Measurements from ENCODE around the gene MAN1C1. TPM values are rescaled to one million over a fixed set of nuclear protein-coding genes. Genes with fewer than 3 reads are reported as not detected.
A peak's percentile ranks its signal among the peaks of the same experiment; 100 is the strongest.

MAN1C1 gene
- total and polyA plus RNA-seq, 9 of the 15 experiments (the other 6 are each of a cell fraction or from before 2014, with no cell fraction given), result 0.04 to 0.44 (median 0.10) TPM; not detected in 3

DNA sequence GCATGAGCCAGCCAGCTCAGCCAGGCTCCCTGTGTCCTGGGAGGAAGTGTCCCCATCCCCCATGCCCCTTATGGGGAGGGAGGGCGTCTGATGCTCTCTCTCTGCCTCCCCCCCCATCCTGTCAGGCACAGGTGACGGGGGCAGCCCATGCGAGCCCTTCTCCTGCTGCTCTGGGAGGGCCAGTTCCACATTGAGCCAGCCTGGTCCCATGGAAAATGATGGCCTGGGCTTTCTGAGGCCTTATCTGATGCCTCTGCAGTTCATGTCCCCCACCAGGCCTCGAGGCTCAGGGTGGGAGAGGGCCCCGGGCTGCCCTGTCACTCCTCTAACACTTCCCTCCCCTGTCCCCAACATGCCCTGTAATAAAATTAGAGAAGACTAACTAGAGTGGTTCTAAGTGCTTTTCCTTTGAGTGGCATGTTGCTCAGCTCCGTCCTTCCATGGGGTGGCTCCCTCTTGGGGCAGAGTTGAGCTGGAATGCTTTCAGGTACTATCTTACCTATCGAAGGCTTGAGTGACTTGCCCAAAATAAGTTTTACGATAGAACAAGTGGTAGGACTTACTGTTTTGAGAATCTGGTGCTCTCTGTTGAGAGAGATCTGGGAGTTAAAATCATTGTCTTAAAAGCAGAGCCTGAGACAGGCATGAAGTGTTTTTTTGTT, 201.4 kb downstream of the MAN1C1 start (continued):
- TF ChIP-seq, protein P1, sequence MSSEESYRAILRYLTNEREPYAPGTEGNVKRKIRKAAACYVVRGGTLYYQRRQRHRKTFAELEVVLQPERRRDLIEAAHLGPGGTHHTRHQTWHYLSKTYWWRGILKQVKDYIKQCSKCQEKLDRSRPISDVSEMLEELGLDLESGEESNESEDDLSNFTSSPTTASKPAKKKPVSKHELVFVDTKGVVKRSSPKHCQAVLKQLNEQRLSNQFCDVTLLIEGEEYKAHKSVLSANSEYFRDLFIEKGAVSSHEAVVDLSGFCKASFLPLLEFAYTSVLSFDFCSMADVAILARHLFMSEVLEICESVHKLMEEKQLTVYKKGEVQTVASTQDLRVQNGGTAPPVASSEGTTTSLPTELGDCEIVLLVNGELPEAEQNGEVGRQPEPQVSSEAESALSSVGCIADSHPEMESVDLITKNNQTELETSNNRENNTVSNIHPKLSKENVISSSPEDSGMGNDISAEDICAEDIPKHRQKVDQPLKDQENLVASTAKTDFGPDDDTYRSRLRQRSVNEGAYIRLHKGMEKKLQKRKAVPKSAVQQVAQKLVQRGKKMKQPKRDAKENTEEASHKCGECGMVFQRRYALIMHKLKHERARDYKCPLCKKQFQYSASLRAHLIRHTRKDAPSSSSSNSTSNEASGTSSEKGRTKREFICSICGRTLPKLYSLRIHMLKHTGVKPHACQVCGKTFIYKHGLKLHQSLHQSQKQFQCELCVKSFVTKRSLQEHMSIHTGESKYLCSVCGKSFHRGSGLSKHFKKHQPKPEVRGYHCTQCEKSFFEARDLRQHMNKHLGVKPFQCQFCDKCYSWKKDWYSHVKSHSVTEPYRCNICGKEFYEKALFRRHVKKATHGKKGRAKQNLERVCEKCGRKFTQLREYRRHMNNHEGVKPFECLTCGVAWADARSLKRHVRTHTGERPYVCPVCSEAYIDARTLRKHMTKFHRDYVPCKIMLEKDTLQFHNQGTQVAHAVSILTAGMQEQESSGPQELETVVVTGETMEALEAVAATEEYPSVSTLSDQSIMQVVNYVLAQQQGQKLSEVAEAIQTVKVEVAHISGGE (CRISPR knock-in tag; IDR thresholded peaks at IDR 0.05), result no peak
- TF ChIP-seq ZFP1 (CRISPR knock-in tag; IDR thresholded peaks at IDR 0.05), result no peak
- TF ChIP-seq, protein P2, sequence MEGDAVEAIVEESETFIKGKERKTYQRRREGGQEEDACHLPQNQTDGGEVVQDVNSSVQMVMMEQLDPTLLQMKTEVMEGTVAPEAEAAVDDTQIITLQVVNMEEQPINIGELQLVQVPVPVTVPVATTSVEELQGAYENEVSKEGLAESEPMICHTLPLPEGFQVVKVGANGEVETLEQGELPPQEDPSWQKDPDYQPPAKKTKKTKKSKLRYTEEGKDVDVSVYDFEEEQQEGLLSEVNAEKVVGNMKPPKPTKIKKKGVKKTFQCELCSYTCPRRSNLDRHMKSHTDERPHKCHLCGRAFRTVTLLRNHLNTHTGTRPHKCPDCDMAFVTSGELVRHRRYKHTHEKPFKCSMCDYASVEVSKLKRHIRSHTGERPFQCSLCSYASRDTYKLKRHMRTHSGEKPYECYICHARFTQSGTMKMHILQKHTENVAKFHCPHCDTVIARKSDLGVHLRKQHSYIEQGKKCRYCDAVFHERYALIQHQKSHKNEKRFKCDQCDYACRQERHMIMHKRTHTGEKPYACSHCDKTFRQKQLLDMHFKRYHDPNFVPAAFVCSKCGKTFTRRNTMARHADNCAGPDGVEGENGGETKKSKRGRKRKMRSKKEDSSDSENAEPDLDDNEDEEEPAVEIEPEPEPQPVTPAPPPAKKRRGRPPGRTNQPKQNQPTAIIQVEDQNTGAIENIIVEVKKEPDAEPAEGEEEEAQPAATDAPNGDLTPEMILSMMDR (IDR thresholded peaks at IDR 0.05 in 2 of 3, conservative IDR thresholded peaks at IDR 0.05 in 1 of 3; ENCODE audit: insufficient read depth in 2 of 3, low read depth in 1 of 3, low read length in 3 of 3), result peak; percentile 52 to 74 (median 61); a peak in 5 of 6 replicates
- 0 out of 2 replicates have a peak, but pooled peaks have one; percentile 22 for TF ChIP-seq ARID1B (IDR thresholded peaks at IDR 0.05)
- TF ChIP-seq ZNF668 (CRISPR knock-in tag; IDR thresholded peaks at IDR 0.05), result no peak
- TF ChIP-seq MYC (IDR thresholded peaks at IDR 0.05; ENCODE audit: low read depth, low read length), result 0 out of 2 replicates have a peak, but pooled peaks have one; percentile 7
- TF ChIP-seq MYC (CRISPR knock-in tag; IDR thresholded peaks at IDR 0.05; ENCODE audit: borderline replicate concordance, low read depth), result no peak
- 0 out of 2 replicates have a peak, but pooled peaks have one; percentile 11 for TF ChIP-seq CXXC5 (CRISPR knock-in tag; IDR thresholded peaks at IDR 0.05)
- no peak for TF ChIP-seq ZNF316 (IDR thresholded peaks at IDR 0.05)
- peak; percentile 16; the same call in 1 of the 2 replicates for TF ChIP-seq ESRRA (IDR thresholded peaks at IDR 0.05; ENCODE audit: borderline replicate concordance, low read depth)
- 0 out of 2 replicates have a peak, but pooled peaks have one; percentile 51 for TF ChIP-seq DPF2 (IDR thresholded peaks at IDR 0.05)
- TF ChIP-seq, protein P3, sequence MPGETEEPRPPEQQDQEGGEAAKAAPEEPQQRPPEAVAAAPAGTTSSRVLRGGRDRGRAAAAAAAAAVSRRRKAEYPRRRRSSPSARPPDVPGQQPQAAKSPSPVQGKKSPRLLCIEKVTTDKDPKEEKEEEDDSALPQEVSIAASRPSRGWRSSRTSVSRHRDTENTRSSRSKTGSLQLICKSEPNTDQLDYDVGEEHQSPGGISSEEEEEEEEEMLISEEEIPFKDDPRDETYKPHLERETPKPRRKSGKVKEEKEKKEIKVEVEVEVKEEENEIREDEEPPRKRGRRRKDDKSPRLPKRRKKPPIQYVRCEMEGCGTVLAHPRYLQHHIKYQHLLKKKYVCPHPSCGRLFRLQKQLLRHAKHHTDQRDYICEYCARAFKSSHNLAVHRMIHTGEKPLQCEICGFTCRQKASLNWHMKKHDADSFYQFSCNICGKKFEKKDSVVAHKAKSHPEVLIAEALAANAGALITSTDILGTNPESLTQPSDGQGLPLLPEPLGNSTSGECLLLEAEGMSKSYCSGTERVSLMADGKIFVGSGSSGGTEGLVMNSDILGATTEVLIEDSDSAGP (CRISPR knock-in tag; IDR thresholded peaks at IDR 0.05), result no peak
- TF ChIP-seq TEAD4 (IDR thresholded peaks at IDR 0.05; ENCODE audit: low read length), result 0 out of 2 replicates have a peak, but pooled peaks have one; percentile 61
- TF ChIP-seq TEAD4 (CRISPR knock-in tag; IDR thresholded peaks at IDR 0.05; ENCODE audit: borderline replicate concordance), result no peak
- 0 out of 2 replicates have a peak, but pooled peaks have one; percentile 60 for TF ChIP-seq THRAP3 (IDR thresholded peaks at IDR 0.05; ENCODE audit: borderline replicate concordance)
- TF ChIP-seq RAD21 (CRISPR knock-in tag; conservative IDR thresholded peaks at IDR 0.05 in 1 of 2, IDR thresholded peaks at IDR 0.05 in 1 of 2), result peak; percentile 9 to 56; a peak in 2 of 4 replicates
- TF ChIP-seq ETV5 (CRISPR knock-in tag; IDR thresholded peaks at IDR 0.05; ENCODE audit: low read depth), result 0 out of 2 replicates have a peak, but pooled peaks have one; percentile 29
- TF ChIP-seq, protein P4, sequence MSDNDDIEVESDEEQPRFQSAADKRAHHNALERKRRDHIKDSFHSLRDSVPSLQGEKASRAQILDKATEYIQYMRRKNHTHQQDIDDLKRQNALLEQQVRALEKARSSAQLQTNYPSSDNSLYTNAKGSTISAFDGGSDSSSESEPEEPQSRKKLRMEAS (CRISPR knock-in tag; IDR thresholded peaks at IDR 0.05), result peak; percentile 44; the same call in 1 of the 2 replicates
- peak; percentile 10 for TF ChIP-seq POLR2B (IDR thresholded peaks at IDR 0.05; ENCODE audit: low read depth, partially characterized antibody)
- TF ChIP-seq E2F3 (CRISPR knock-in tag; IDR thresholded peaks at IDR 0.05), result no peak
